ENCODE data around the gene DKKL1. TPM values are rescaled to one million over a fixed set of nuclear protein-coding genes. Genes with fewer than 3 reads are reported as not detected.

The DKKL1 gene
- total RNA-seq, 1 donor, result 0.36 TPM

GRCh38 chr19:49396738-49397505 is 33.2 kb downstream of the DKKL1 start:
- Histone ChIP-seq H3K27ac (ENCODE audit: low read depth, low read length) (no peak overlapping the region), H3K4me3 (ENCODE audit: insufficient read depth, low read length) (no peak overlapping the region), H3K27me3 (ENCODE audit: insufficient read depth, low read length) (peaks cover 5% of the 10 kb centered on the region), H3K79me2 (ENCODE audit: insufficient read depth, low read length) (no peaks in the 10 kb centered on the region), H2AFZ (ENCODE audit: low read length) (no peak overlapping the region), H3K4me1 (ENCODE audit: insufficient read depth, low read length) (no peaks in the 10 kb centered on the region), H3K4me2 (ENCODE audit: insufficient read depth, low read length) (no peak overlapping the region), H3K36me3 (ENCODE audit: insufficient read depth, low read length) (no peaks in the 10 kb centered on the region), H3K9me3 (ENCODE audit: low read depth, low read length) (no peaks in the 10 kb centered on the region), H4K20me1 (ENCODE audit: insufficient read depth, low read length) (no peaks in the 10 kb centered on the region)
- no peak for TF ChIP-seq CTCF (IDR thresholded peaks at IDR 0.05; ENCODE audit: extremely low read depth, low read depth, low read length)
- DNase-seq (ENCODE audit: insufficient read length, low spot score, missing footprints), result peak; percentile 59

DNA sequence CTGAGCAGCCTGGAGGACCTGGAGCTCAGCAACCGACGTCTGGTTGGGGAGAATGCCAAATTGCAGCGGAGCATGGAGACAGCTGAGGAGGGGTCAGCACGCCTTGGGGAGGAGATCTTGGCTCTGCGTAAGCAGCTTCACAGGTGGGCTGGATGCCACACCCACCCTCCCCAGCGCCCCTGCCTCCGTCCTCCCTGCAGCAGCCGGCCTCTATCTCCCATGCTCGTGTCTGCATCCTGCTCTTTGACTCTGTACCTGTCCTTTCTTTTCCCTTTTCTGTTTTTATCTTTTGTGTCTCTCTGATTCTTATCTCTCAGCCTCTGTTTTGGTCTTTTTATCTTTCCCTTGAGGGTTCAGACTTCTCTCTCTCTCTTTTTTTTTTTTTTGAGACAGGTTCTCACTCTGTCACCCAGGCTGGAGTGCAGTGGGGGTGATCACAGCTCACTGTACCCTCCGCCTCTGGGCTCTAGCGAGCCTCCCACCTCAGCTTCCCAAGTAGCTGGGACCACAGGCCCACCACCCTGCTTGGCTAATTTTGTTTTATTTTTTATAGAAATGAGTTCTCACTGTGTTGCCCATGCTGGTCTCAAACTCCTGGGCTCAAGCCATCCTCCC is 34.4 kb downstream of the DKKL1 start:
- Histone ChIP-seq H3K27ac (ENCODE audit: low read depth, low read length) (no peak overlapping the region), H3K9me3 (ENCODE audit: low read depth, low read length) (no peaks in the 10 kb centered on the region), H2AFZ (ENCODE audit: low read length) (no peak overlapping the region), H3K4me2 (ENCODE audit: insufficient read depth, low read length) (no peak overlapping the region), H3K4me3 (ENCODE audit: insufficient read depth, low read length) (no peak overlapping the region), H3K36me3 (ENCODE audit: insufficient read depth, low read length) (no peaks in the 10 kb centered on the region), H3K79me2 (ENCODE audit: insufficient read depth, low read length) (no peaks in the 10 kb centered on the region), H3K27me3 (ENCODE audit: insufficient read depth, low read length) (peaks cover 5% of the 10 kb centered on the region), H3K4me1 (ENCODE audit: insufficient read depth, low read length) (no peaks in the 10 kb centered on the region), H4K20me1 (ENCODE audit: insufficient read depth, low read length) (no peaks in the 10 kb centered on the region)
- no peak for DNase-seq (ENCODE audit: insufficient read length, low spot score, missing footprints)
- TF ChIP-seq CTCF (IDR thresholded peaks at IDR 0.05; ENCODE audit: extremely low read depth, low read depth, low read length), result no peak

GRCh38 chr19:49398931-49399330 is 35.3 kb downstream of the DKKL1 start:
- Histone ChIP-seq H2AFZ (ENCODE audit: low read length) (no peak overlapping the region), H3K4me3 (ENCODE audit: insufficient read depth, low read length) (no peak overlapping the region), H3K4me1 (ENCODE audit: insufficient read depth, low read length) (no peaks in the 10 kb centered on the region), H3K27me3 (ENCODE audit: insufficient read depth, low read length) (peaks cover 5% of the 10 kb centered on the region), H3K36me3 (ENCODE audit: insufficient read depth, low read length) (no peaks in the 10 kb centered on the region), H3K79me2 (ENCODE audit: insufficient read depth, low read length) (no peaks in the 10 kb centered on the region), H3K27ac (ENCODE audit: low read depth, low read length) (no peak overlapping the region), H3K4me2 (ENCODE audit: insufficient read depth, low read length) (no peak overlapping the region), H3K9me3 (ENCODE audit: low read depth, low read length) (no peaks in the 10 kb centered on the region), H4K20me1 (ENCODE audit: insufficient read depth, low read length) (no peaks in the 10 kb centered on the region)
- no peak for TF ChIP-seq CTCF (IDR thresholded peaks at IDR 0.05; ENCODE audit: extremely low read depth, low read depth, low read length)
- no peak for DNase-seq (ENCODE audit: insufficient read length, low spot score, missing footprints)

GRCh38 chr19:49400029-49400428 is 36.4 kb downstream of the DKKL1 start:
- Histone ChIP-seq H3K79me2 (ENCODE audit: insufficient read depth, low read length) (no peaks in the 10 kb centered on the region), H3K27me3 (ENCODE audit: insufficient read depth, low read length) (peaks cover 5% of the 10 kb centered on the region), H4K20me1 (ENCODE audit: insufficient read depth, low read length) (no peaks in the 10 kb centered on the region), H3K27ac (ENCODE audit: low read depth, low read length) (no peak overlapping the region), H3K4me3 (ENCODE audit: insufficient read depth, low read length) (no peak overlapping the region), H2AFZ (ENCODE audit: low read length) (no peak overlapping the region), H3K36me3 (ENCODE audit: insufficient read depth, low read length) (no peaks in the 10 kb centered on the region), H3K9me3 (ENCODE audit: low read depth, low read length) (no peaks in the 10 kb centered on the region), H3K4me1 (ENCODE audit: insufficient read depth, low read length) (no peaks in the 10 kb centered on the region), H3K4me2 (ENCODE audit: insufficient read depth, low read length) (no peak overlapping the region)
- DNase-seq (ENCODE audit: insufficient read length, low spot score, missing footprints), result no peak
- TF ChIP-seq CTCF (IDR thresholded peaks at IDR 0.05; ENCODE audit: extremely low read depth, low read depth, low read length), result no peak
